ELF-1 (cell line): Measurements from ENCODE around the gene FNDC11.
"Not testable (repeated sequence)": the region's sequence is repeated elsewhere in the genome, so short reads cannot be mapped to it uniquely, and the experiment has no call there.

Experiments used
- DNase-seq: peaks from one replicate; pipeline ENCODE4 v3.0.0-alpha.2; 2016; ENCODE audit warnings: low read depth, low spot score

The FNDC11 gene

GRCh38 chr20:63597651-63598478 lies 43.9 kb downstream of the FNDC11 start:
- no peak for DNase-seq

- no peak for DNase-seq
Observed at GRCh38 chr20:63598479-63599395, 44.8 kb downstream of the FNDC11 start.

GRCh38 chr20:63599396-63600050 lies 45.6 kb downstream of the FNDC11 start:
- no peak for DNase-seq

DNA sequence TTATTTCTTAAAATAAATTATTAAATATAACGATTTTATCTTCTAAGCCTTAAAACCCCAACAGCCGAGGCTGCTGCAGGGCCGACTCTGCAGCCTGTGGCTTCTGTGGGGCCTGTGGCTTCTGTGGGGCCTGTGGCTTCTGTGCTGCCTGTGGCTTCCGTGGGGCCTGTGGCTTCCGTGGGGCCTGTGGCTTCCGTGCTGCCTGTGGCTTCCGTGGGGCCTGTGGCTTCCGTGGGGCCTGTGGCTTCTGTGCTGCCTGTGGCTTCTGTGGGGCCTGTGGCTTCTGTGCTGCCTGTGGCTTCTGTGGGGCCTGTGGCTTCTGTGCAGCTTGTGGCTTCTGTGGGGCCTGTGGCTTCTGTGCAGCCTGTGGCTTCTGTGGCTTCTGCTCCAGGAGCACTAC lies 47.7 kb downstream of the FNDC11 start:
- not testable (repeated sequence) for DNase-seq

- no peak for DNase-seq
Observed at GRCh38 chr20:63602321-63602720, 48.4 kb downstream of the FNDC11 start.
